CD4-positive, CD25-positive, alpha-beta regulatory T cell (primary cell): ENCODE measurements around the gene DENND4C. TPM values are rescaled to one million over a fixed set of nuclear protein-coding genes. Genes with fewer than 3 reads are reported as not detected.
"Not testable (repeated sequence)": the region's sequence is repeated elsewhere in the genome, so short reads cannot be mapped to it uniquely, and the experiment has no call there.

Experiments
- ATAC-seq, 2 donors: fragments of 150-1000 bp; cut with Tn5 transposase; one replicate each; pipeline ENCODE4 v1.10.0; 2021; ENCODE audit warnings: low read depth in 2 of 2, moderate number of reproducible peaks in 2 of 2, moderate library complexity in 1 of 2
- DNase-seq, 3 donors: peaks; one replicate each; pipeline versions ENCODE4 v3.0.0 to v3.0.0-alpha.2; 2012 to 2022; ENCODE audit warnings: mixed read lengths in 1 of 3
- H3K27ac ChIP-seq: one replicate; pipeline ENCODE4 v1.7.0; 2013; ENCODE audit warnings: mild to moderate bottlenecking, low read length; ENCODE audit not compliant: insufficient read depth, poor library complexity, severe bottlenecking
- H3K27me3 ChIP-seq: one replicate; pipeline ENCODE4 v1.7.0; 2013; ENCODE audit warnings: low read length; ENCODE audit not compliant: control insufficient read depth, insufficient read depth
- H3K36me3 ChIP-seq: one replicate; pipeline ENCODE4 v1.7.0; 2013; ENCODE audit warnings: mild to moderate bottlenecking, low read length, moderate library complexity; ENCODE audit not compliant: control insufficient read depth, insufficient read depth
- H3K4me1 ChIP-seq: 2 replicates; pipeline ENCODE4 v1.7.0; 2013; ENCODE audit warnings: mild to moderate bottlenecking, low read length; ENCODE audit not compliant: insufficient read depth, control insufficient read depth, poor library complexity, severe bottlenecking
- H3K4me3 ChIP-seq: one replicate; pipeline ENCODE4 v1.7.0; 2013; ENCODE audit warnings: low read depth, mild to moderate bottlenecking, low read length, moderate library complexity
- H3K9me3 ChIP-seq, 2 experiments: 1 replicate in 1 of 2; 2 replicates in 1 of 2; pipeline ENCODE4 v1.7.0; 2013; ENCODE audit warnings: low read length in 2 of 2, mild to moderate bottlenecking in 1 of 2, moderate library complexity in 1 of 2; ENCODE audit not compliant: control insufficient read depth in 2 of 2
- H3K27ac Mint-ChIP-seq, 3 donors: one replicate each; pipeline ENCODE4 v1.8.0; 2020 to 2022; ENCODE audit warnings: mild to moderate bottlenecking in 3 of 3, mixed read lengths in 3 of 3, moderate library complexity in 2 of 3
- H3K27me3 Mint-ChIP-seq: one replicate; pipeline ENCODE4 v1.8.0; 2022; ENCODE audit warnings: mild to moderate bottlenecking, mixed read lengths
- H3K36me3 Mint-ChIP-seq: one replicate; pipeline ENCODE4 v1.8.0; 2020; ENCODE audit warnings: mixed read lengths
- H3K4me1 Mint-ChIP-seq, 4 donors: one replicate each; pipeline ENCODE4 v1.8.0; 2020 to 2022; ENCODE audit warnings: mixed read lengths in 4 of 4, mild to moderate bottlenecking in 1 of 4
- H3K4me3 Mint-ChIP-seq, 4 donors: one replicate each; pipeline ENCODE4 v1.8.0; 2020 to 2022; ENCODE audit warnings: mild to moderate bottlenecking in 4 of 4, mixed read lengths in 4 of 4, moderate library complexity in 3 of 4
- H3K9me3 Mint-ChIP-seq, 7 donors: one replicate each; pipeline ENCODE4 v1.8.0; 2020 to 2022; ENCODE audit warnings: mixed read lengths in 7 of 7, mild to moderate bottlenecking in 3 of 7, moderate library complexity in 2 of 7
- polyA plus RNA-seq, 4 donors: library from polyadenylated mRNA; unstranded; fragments of 300-500 nt; fragmentation: Illumina TruSeq; gene quantifications; one replicate each; pipeline ENCODE4 v1.2.3, GENCODE V29; 2021
- total RNA-seq: library from RNA; stranded (reverse); gene quantifications from one replicate; pipeline ENCODE4 v1.2.3, GENCODE V29; 2022

The DENND4C gene
- total and polyA plus RNA-seq, 5 donors from 2014 or later: 25.6 to 47.7 (median 32.4) TPM

GRCh38 chr9:19255112-19255511, 24.6 kb downstream of the DENND4C start:
- Mint-ChIP-seq H3K4me3 (no peak overlapping the region), H3K36me3 (peaks cover 8% of the 10 kb centered on the region), H3K4me1 (peaks cover 31 to 63% (median 42%) of the 10 kb centered on the region in 4 donors), H3K27me3 (no peaks in the 10 kb centered on the region), H3K27ac (no peak overlapping the region), H3K9me3 (peaks cover 0 to 2% (median 0%) of the 10 kb centered on the region in 7 donors)
- H3K4me1 ChIP-seq: peaks cover 4% of the 10 kb centered on the region
- H3K36me3 ChIP-seq: peaks cover 4% of the 10 kb centered on the region
- ATAC-seq (no peak), DNase-seq (no peak)
- H3K4me3 ChIP-seq: no peak overlapping the region
- no peak overlapping the region for H3K27ac ChIP-seq
- H3K27me3 ChIP-seq: no peaks in the 10 kb centered on the region
- no peaks in the 10 kb centered on the region for H3K9me3 ChIP-seq

GRCh38 chr9:19255821-19256220, 25.3 kb downstream of the DENND4C start:
- no peak for ATAC-seq
- Mint-ChIP-seq H3K9me3 (peaks cover 0 to 2% (median 0%) of the 10 kb centered on the region in 7 donors), H3K36me3 (peaks cover 4% of the 10 kb centered on the region), H3K27ac (peak overlapping the region in 1 of 3 donors; percentile 12), H3K4me1 (peaks cover 29 to 63% (median 42%) of the 10 kb centered on the region in 4 donors), H3K4me3 (no peak overlapping the region), H3K27me3 (no peaks in the 10 kb centered on the region)
- no peaks in the 10 kb centered on the region for H3K27me3 ChIP-seq
- H3K4me3 ChIP-seq: no peak overlapping the region
- H3K4me1 ChIP-seq: peaks cover 4% of the 10 kb centered on the region
- no peak for DNase-seq
- H3K9me3 ChIP-seq: no peaks in the 10 kb centered on the region
- no peak overlapping the region for H3K27ac ChIP-seq
- H3K36me3 ChIP-seq: peaks cover 4% of the 10 kb centered on the region

- H3K4me1 Mint-ChIP-seq: peaks cover 24 to 61% (median 46%) of the 10 kb centered on the region in 4 donors
- H3K36me3 Mint-ChIP-seq, H3K4me1 ChIP-seq, H3K9me3 Mint-ChIP-seq, H3K4me3 Mint-ChIP-seq, H3K27me3 Mint-ChIP-seq, ATAC-seq, H3K9me3 ChIP-seq, DNase-seq, H3K4me3 ChIP-seq, H3K27me3 ChIP-seq, H3K27ac Mint-ChIP-seq, H3K27ac ChIP-seq, H3K36me3 ChIP-seq: not testable (repeated sequence)
Observed at GRCh38 chr9:19259665-19260255, 29.3 kb downstream of the DENND4C start.

GRCh38 chr9:19265602-19266001, 35.1 kb downstream of the DENND4C start:
- H3K9me3 Mint-ChIP-seq, H3K27me3 ChIP-seq, H3K36me3 ChIP-seq, ATAC-seq, H3K27me3 Mint-ChIP-seq, H3K27ac Mint-ChIP-seq, DNase-seq, H3K4me3 Mint-ChIP-seq, H3K4me1 ChIP-seq, H3K9me3 ChIP-seq, H3K4me3 ChIP-seq, H3K27ac ChIP-seq: not testable (repeated sequence)
- H3K4me1 Mint-ChIP-seq: peaks cover 39 to 83% (median 60%) of the 10 kb centered on the region in 4 donors
- peaks cover 24% of the 10 kb centered on the region for H3K36me3 Mint-ChIP-seq

GRCh38 chr9:19266778-19267384, 36.4 kb downstream of the DENND4C start:
- Histone ChIP-seq H3K27ac (peak overlapping the region; percentile 30), H3K4me3 (peak overlapping the region; percentile 23)
- H3K9me3 Mint-ChIP-seq, H3K27me3 ChIP-seq, ATAC-seq, H3K27me3 Mint-ChIP-seq, H3K4me1 ChIP-seq, H3K36me3 ChIP-seq, H3K9me3 ChIP-seq: not testable (repeated sequence)
- Mint-ChIP-seq H3K4me1 (peaks cover 31 to 71% (median 50%) of the 10 kb centered on the region in 4 donors), H3K36me3 (peaks cover 26% of the 10 kb centered on the region), H3K4me3 (peak overlapping the region; percentile 10 to 62 (median 54)), H3K27ac (peak overlapping the region in 2 of 3 donors; percentile 24 to 74)
- peak in 2 of 3 donors; percentile 3 to 24 for DNase-seq

- H3K4me3 ChIP-seq: no peak overlapping the region
- peaks cover 36 to 56% (median 44%) of the 10 kb centered on the region in 4 donors for H3K4me1 Mint-ChIP-seq
- no peaks in the 10 kb centered on the region for H3K9me3 ChIP-seq
- ATAC-seq: no peak
- peaks cover 25% of the 10 kb centered on the region for H3K36me3 Mint-ChIP-seq
- DNase-seq: no peak
- peaks cover 2% of the 10 kb centered on the region for H3K36me3 ChIP-seq
- H3K27me3 Mint-ChIP-seq: no peaks in the 10 kb centered on the region
- peak overlapping the region in 1 of 3 donors; percentile 20 for H3K27ac Mint-ChIP-seq
- H3K27ac ChIP-seq: no peak overlapping the region
- no peak overlapping the region for H3K4me3 Mint-ChIP-seq
- H3K27me3 ChIP-seq: no peaks in the 10 kb centered on the region
- peaks cover 9% of the 10 kb centered on the region for H3K4me1 ChIP-seq
- H3K9me3 Mint-ChIP-seq: peaks cover 0 to 4% (median 0%) of the 10 kb centered on the region in 7 donors
Observed at GRCh38 chr9:19269582-19269981, 39.1 kb downstream of the DENND4C start.

GRCh38 chr9:19270421-19270949, 40.0 kb downstream of the DENND4C start:
- Histone ChIP-seq H3K9me3 (no peaks in the 10 kb centered on the region), H3K27me3 (no peaks in the 10 kb centered on the region), H3K27ac (no peak overlapping the region), H3K4me3 (no peak overlapping the region), H3K4me1 (peaks cover 11% of the 10 kb centered on the region), H3K36me3 (peaks cover 2% of the 10 kb centered on the region)
- DNase-seq (no peak), ATAC-seq (no peak)
- Mint-ChIP-seq H3K9me3 (peaks cover 0 to 4% (median 0%) of the 10 kb centered on the region in 7 donors), H3K4me3 (no peak overlapping the region), H3K4me1 (peaks cover 35 to 52% (median 39%) of the 10 kb centered on the region in 4 donors), H3K36me3 (peaks cover 27% of the 10 kb centered on the region), H3K27ac (no peak overlapping the region), H3K27me3 (no peaks in the 10 kb centered on the region)
